Astrocyte (in vitro differentiated cells and primary cell): ENCODE results near the gene CFAP43. TPM values are rescaled to one million over a fixed set of nuclear protein-coding genes. Genes with fewer than 3 reads are reported as not detected.
"Not testable (repeated sequence)": the region's sequence is repeated elsewhere in the genome, so short reads cannot be mapped to it uniquely, and the experiment has no call there.

Source experiments
- DNase-seq: peaks from one replicate; pipeline ENCODE4 v3.0.0-alpha.2; 2010; ENCODE audit warnings: low read depth
- FAIRE-seq: peaks from 2 replicates; lab custom pipeline; 2011; peaks lifted over from hg19 to GRCh38; lab: Jason Lieb, UNC
- H2AFZ ChIP-seq: 2 replicates; pipeline ENCODE4 v1.6.0; 2012; ENCODE audit warnings: low read depth, low read length, inconsistent platforms
- H3K27ac ChIP-seq: 2 replicates; pipeline ENCODE4 v1.5.1; 2011; ENCODE audit warnings: low read depth, low read length, inconsistent platforms
- H3K27me3 ChIP-seq: 2 replicates; pipeline ENCODE4 v1.6.0; 2011; ENCODE audit warnings: low read length, inconsistent platforms; ENCODE audit not compliant: insufficient read depth
- H3K36me3 ChIP-seq: 2 replicates; pipeline ENCODE4 v1.5.1; 2011; ENCODE audit warnings: low read length, inconsistent platforms; ENCODE audit not compliant: insufficient read depth
- H3K4me1 ChIP-seq: 2 replicates; pipeline ENCODE4 v1.5.1; 2011; ENCODE audit warnings: low read length, inconsistent platforms; ENCODE audit not compliant: insufficient read depth
- H3K4me2 ChIP-seq: 2 replicates; pipeline ENCODE4 v1.6.0; 2012; ENCODE audit warnings: low read length, inconsistent platforms
- H3K4me3 ChIP-seq: 2 replicates; pipeline ENCODE4 v1.5.1; 2011; ENCODE audit warnings: low read depth, mild to moderate bottlenecking, low read length, inconsistent platforms; ENCODE audit not compliant: insufficient read depth
- H3K79me2 ChIP-seq: 2 replicates; pipeline ENCODE4 v1.6.0; 2012; ENCODE audit warnings: mild to moderate bottlenecking, low read length, inconsistent platforms; ENCODE audit not compliant: insufficient read depth
- H3K9ac ChIP-seq: 2 replicates; pipeline ENCODE4 v1.6.0; 2012; ENCODE audit warnings: mild to moderate bottlenecking, low read length, inconsistent platforms
- H3K9me3 ChIP-seq: 2 replicates; pipeline ENCODE4 v1.5.1; 2012; ENCODE audit warnings: low read depth, mild to moderate bottlenecking, low read length, inconsistent platforms; ENCODE audit not compliant: insufficient read depth
- H4K20me1 ChIP-seq: 2 replicates; pipeline ENCODE4 v1.6.0; 2012; ENCODE audit warnings: low read length, inconsistent platforms; ENCODE audit not compliant: insufficient read depth
- H3K27ac Mint-ChIP-seq: one replicate; pipeline ENCODE4 v1.8.0; 2021; ENCODE audit warnings: mild to moderate bottlenecking, mixed read lengths; ENCODE audit not compliant: unreplicated experiment
- H3K27me3 Mint-ChIP-seq: one replicate; pipeline ENCODE4 v1.8.0; 2021; ENCODE audit warnings: low read depth, mixed read lengths; ENCODE audit not compliant: unreplicated experiment
- H3K36me3 Mint-ChIP-seq: one replicate; pipeline ENCODE4 v1.8.0; 2021; ENCODE audit warnings: low read depth, mixed read lengths; ENCODE audit not compliant: unreplicated experiment
- H3K4me1 Mint-ChIP-seq: one replicate; pipeline ENCODE4 v1.8.0; 2021; ENCODE audit warnings: low read depth, mixed read lengths; ENCODE audit not compliant: unreplicated experiment
- H3K4me3 Mint-ChIP-seq: one replicate; pipeline ENCODE4 v1.8.0; 2021; ENCODE audit warnings: mild to moderate bottlenecking, moderate library complexity, mixed read lengths; ENCODE audit not compliant: unreplicated experiment
- H3K9me3 Mint-ChIP-seq: one replicate; pipeline ENCODE4 v1.8.0; 2021; ENCODE audit warnings: mild to moderate bottlenecking, mixed read lengths; ENCODE audit not compliant: unreplicated experiment
- CTCF ChIP-seq: IDR thresholded peaks from 2 replicates; pipeline ENCODE4 v1.5.1; 2011; ENCODE audit warnings: low read depth, mild to moderate bottlenecking, inconsistent platforms, low read length, moderate library complexity; ENCODE audit not compliant: insufficient read depth
- EZH2 ChIP-seq: IDR thresholded peaks from 2 replicates; pipeline ENCODE4 v1.6.1; 2012; ENCODE audit warnings: mild to moderate bottlenecking, low read length, inconsistent platforms; ENCODE audit not compliant: insufficient read depth
- total RNA-seq: library from RNA; stranded (reverse); gene quantifications from 2 replicates; pipeline ENCODE4 v1.2.1, GENCODE V29; 2021

The CFAP43 gene
- total RNA-seq, 1 donor from 2014 or later = 0.27 TPM

- H3K4me2 ChIP-seq = no peak overlapping the region
- H3K4me3 Mint-ChIP-seq = no peak overlapping the region
- H3K36me3 Mint-ChIP-seq = no peaks in the 10 kb centered on the region
- TF ChIP-seq CTCF (no peak), EZH2 (no peak)
- peaks cover 11% of the 10 kb centered on the region for H3K27me3 Mint-ChIP-seq
- no peaks in the 10 kb centered on the region for H3K79me2 ChIP-seq
- no peaks in the 10 kb centered on the region for H3K9me3 Mint-ChIP-seq
- no peak overlapping the region for H3K4me3 ChIP-seq
- no peak overlapping the region for H3K27ac Mint-ChIP-seq
- H3K9me3 ChIP-seq = no peaks in the 10 kb centered on the region
- H3K4me1 Mint-ChIP-seq = peaks cover 7% of the 10 kb centered on the region
- H3K4me1 ChIP-seq = no peaks in the 10 kb centered on the region
- no peaks in the 10 kb centered on the region for H3K36me3 ChIP-seq
- H3K27ac ChIP-seq = no peak overlapping the region
- FAIRE-seq (no peak), DNase-seq (no peak)
- H3K9ac ChIP-seq = no peak overlapping the region
- no peaks in the 10 kb centered on the region for H3K27me3 ChIP-seq
- no peak overlapping the region for H2AFZ ChIP-seq
- H4K20me1 ChIP-seq = no peaks in the 10 kb centered on the region
These were observed 38.4 kb downstream of the CFAP43 start for GRCh38 chr10:104193787-104194186.

- FAIRE-seq = no peak
- no peak for DNase-seq
- no peaks in the 10 kb centered on the region for H3K4me1 ChIP-seq
- no peaks in the 10 kb centered on the region for H3K36me3 ChIP-seq
- Mint-ChIP-seq H3K4me3 (no peak overlapping the region), H3K36me3 (no peaks in the 10 kb centered on the region), H3K9me3 (no peaks in the 10 kb centered on the region), H3K4me1 (no peaks in the 10 kb centered on the region), H3K27me3 (peaks cover 11% of the 10 kb centered on the region), H3K27ac (no peak overlapping the region)
- no peaks in the 10 kb centered on the region for H3K9me3 ChIP-seq
- no peak overlapping the region for H3K9ac ChIP-seq
- no peak overlapping the region for H3K4me3 ChIP-seq
- H4K20me1 ChIP-seq = no peaks in the 10 kb centered on the region
- TF ChIP-seq CTCF = no peak
- TF ChIP-seq EZH2 = no peak
- H2AFZ ChIP-seq = no peak overlapping the region
- no peak overlapping the region for H3K27ac ChIP-seq
- H3K4me2 ChIP-seq = no peak overlapping the region
- H3K27me3 ChIP-seq = no peaks in the 10 kb centered on the region
- no peaks in the 10 kb centered on the region for H3K79me2 ChIP-seq
These were observed 41.5 kb downstream of the CFAP43 start for GRCh38 chr10:104190695-104191094.

- H3K4me1 ChIP-seq = no peaks in the 10 kb centered on the region
These were observed 48.5 kb downstream of the CFAP43 start for GRCh38 chr10:104183682-104184081.

GRCh38 chr10:104174136-104174535 is 58.0 kb downstream of the CFAP43 start:
- not testable (repeated sequence) for FAIRE-seq, H3K36me3 ChIP-seq, H3K4me3 Mint-ChIP-seq, H3K27ac ChIP-seq, H2AFZ ChIP-seq, H3K36me3 Mint-ChIP-seq, H3K4me1 Mint-ChIP-seq, H3K4me2 ChIP-seq, H4K20me1 ChIP-seq, H3K4me3 ChIP-seq, H3K9me3 Mint-ChIP-seq, DNase-seq, H3K9me3 ChIP-seq, H3K9ac ChIP-seq, H3K4me1 ChIP-seq, H3K27ac Mint-ChIP-seq, H3K79me2 ChIP-seq, H3K27me3 Mint-ChIP-seq, H3K27me3 ChIP-seq

More at GRCh38 chr10:104183682-104184081, 48.5 kb downstream of the CFAP43 start:
- Mint-ChIP-seq H3K4me3 (no peak overlapping the region), H3K27ac (no peak overlapping the region), H3K36me3 (no peaks in the 10 kb centered on the region), H3K9me3 (no peaks in the 10 kb centered on the region), H3K27me3 (no peaks in the 10 kb centered on the region), H3K4me1 (no peaks in the 10 kb centered on the region)
- H3K36me3 ChIP-seq = no peaks in the 10 kb centered on the region
- FAIRE-seq (no peak), DNase-seq (no peak)
- H3K9ac ChIP-seq = no peak overlapping the region
- H3K27ac ChIP-seq = no peak overlapping the region
- H3K4me2 ChIP-seq = no peak overlapping the region
- peaks cover 9% of the 10 kb centered on the region for H3K27me3 ChIP-seq
- H2AFZ ChIP-seq = no peak overlapping the region
- no peaks in the 10 kb centered on the region for H4K20me1 ChIP-seq
- H3K9me3 ChIP-seq = no peaks in the 10 kb centered on the region
- no peak overlapping the region for H3K4me3 ChIP-seq
- TF ChIP-seq EZH2 (no peak), CTCF (no peak)
- H3K79me2 ChIP-seq = no peaks in the 10 kb centered on the region
